Hippocampal formation (tissue), 2 donors: ENCODE measurements around the gene GHITM.
"Not testable (repeated sequence)": the region's sequence is repeated elsewhere in the genome, so short reads cannot be mapped to it uniquely, and the experiment has no call there.

ENCODE experiments used
- DNase-seq, 2 donors: peaks; one replicate each; lab custom pipeline; 2025; lab: John Stamatoyannopoulos, UW

Gene GHITM

DNA sequence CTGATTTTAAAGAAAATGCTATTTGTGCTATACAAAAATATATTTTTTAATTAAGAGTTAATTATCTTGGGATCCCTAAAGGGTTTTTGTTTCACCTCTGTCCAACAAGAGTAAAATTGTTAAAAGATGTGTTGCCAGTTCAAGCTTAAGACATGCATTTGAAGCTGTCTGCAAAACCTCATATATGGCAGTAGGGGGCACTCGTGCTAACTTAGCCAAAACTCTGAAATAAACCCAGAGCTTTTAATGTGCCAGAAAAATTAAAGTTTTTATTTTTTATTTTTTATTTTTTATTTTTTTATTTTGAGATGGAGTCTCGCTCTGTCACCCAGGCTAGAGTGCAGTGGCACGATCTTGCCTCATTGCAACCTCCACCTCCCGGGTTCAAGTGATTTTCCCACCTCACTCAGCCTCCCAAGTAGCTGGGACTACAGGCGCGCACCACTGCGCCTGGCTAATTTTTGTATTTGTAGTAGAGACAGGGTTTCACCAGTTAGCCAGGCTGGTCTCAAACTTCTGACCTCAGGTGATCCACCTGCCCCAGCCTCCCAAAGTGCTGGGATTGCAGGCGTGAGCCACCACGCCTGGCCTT is 8.8 kb downstream of the GHITM start:
- peak in 1 of 2 donors; percentile 31 for DNase-seq

DNA sequence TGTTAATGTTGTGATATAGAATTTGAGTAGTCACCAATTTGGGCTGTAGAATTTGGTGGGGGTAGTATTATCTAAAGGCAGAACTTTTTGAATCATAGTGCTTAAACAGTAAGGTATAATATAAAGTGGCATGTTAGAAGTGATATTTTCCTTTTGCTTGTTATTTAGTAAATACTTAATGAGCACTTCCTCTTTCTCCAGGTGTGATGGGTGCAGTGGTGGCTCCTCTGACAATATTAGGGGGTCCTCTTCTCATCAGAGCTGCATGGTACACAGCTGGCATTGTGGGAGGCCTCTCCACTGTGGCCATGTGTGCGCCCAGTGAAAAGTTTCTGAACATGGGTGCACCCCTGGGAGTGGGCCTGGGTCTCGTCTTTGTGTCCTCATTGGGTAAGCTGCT is 10.5 kb downstream of the GHITM start:
- DNase-seq = no peak

DNA sequence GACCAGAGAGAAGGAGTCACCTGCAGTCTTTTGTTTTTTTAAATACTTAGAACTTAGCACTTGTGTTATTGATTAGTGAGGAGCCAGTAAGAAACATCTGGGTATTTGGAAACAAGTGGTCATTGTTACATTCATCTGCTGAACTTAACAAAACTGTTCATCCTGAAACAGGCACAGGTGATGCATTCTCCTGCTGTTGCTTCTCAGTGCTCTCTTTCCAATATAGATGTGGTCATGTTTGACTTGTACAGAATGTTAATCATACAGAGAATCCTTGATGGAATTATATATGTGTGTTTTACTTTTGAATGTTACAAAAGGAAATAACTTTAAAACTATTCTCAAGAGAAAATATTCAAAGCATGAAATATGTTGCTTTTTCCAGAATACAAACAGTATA is 13.5 kb downstream of the GHITM start:
- no peak for DNase-seq

DNA sequence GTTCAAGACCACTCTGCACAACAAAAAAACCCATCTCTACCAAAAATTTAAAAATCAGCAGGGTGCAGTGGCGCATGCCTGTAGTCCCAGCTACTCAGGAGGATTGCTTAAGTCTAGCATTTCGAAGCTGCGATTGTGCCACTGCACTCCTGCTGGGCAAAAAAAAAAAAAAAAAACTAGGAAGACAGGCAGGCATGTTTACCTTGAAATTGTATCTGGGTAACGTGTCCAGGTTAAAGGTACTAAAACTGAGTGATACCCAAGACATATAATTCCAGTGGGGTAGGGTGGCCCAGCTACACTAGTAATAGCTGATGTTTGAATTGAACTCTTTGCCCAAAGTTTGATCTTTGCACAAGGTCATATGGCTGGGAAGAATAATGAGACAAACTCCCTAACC is 16.2 kb downstream of the GHITM start:
- DNase-seq = no peak

DNA sequence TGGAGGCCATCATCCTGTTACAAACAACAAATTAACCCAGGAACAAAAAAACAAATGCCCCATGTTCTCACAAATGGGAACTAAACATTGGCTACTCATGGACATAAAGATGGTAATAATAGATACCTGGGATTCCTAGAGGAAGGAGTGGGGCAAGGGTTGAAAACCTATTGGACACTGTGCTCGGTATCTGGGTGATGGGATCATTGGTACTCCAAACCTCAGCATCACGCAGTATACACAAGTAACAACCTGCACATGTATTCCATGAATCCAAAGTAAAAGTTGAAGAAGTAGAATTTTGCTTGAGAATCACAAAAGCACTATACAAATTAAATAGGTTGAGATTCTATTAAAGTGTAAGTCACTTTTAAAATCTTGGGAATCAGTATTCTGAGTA is 16.7 kb downstream of the GHITM start:
- no peak for DNase-seq

DNA sequence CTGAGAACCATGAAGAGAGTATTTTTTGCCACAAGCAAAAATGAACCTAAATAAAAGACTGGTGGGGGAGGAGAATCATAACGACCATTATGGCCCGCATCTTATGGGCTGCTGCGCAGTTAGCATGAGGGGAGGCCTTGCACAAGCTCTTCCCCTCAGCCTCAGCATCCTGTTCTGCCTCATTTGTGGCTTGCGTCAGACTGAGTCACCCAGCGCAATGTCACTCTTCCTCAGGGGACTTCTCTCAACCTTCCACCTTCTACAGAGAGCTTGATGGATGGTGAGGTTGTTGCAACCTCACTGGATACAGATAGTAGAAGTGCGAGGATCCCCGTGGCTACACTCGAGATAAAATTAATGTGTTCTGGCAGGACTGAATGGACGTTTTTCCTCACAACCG is 17.5 kb downstream of the GHITM start:
- no peak for DNase-seq

DNA sequence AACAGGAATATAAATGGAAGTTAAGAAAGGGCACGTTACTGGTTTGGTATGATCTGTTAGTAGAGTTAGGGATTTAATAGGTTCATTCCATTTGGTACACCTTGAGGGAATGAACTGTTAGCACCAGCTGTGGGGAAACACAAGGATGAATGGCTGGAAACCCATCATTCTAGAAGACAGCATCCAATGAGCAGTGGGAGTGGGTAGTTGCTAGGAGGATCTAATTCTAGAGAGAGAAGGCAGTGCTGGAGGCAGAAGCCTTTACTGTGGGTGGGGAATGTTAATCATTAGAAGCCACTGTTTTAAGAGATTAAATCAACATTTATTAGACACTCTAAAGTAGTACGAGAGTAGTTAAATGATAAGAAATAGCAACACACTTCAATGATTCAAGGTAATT is 18.8 kb downstream of the GHITM start:
- DNase-seq = no peak

DNA sequence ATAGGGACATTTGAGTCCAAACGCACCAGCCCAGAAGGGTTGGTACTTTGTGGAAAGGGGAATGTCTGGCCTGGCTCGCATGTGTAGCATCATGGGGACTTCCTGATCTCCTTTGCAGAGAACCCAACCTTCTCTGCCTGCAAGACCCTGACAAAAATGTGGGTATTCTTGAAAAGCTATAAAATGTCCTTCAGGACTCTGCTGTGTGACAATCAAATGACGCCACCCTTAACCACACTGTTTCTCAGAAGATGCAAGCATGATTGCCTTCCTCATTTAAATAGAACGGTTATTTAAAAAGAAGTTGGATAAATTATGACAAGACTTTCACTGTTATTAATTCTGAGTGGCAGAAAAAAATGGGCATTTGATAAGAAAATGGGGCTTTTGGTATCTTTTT is 19.2 kb downstream of the GHITM start:
- no peak for DNase-seq

DNA sequence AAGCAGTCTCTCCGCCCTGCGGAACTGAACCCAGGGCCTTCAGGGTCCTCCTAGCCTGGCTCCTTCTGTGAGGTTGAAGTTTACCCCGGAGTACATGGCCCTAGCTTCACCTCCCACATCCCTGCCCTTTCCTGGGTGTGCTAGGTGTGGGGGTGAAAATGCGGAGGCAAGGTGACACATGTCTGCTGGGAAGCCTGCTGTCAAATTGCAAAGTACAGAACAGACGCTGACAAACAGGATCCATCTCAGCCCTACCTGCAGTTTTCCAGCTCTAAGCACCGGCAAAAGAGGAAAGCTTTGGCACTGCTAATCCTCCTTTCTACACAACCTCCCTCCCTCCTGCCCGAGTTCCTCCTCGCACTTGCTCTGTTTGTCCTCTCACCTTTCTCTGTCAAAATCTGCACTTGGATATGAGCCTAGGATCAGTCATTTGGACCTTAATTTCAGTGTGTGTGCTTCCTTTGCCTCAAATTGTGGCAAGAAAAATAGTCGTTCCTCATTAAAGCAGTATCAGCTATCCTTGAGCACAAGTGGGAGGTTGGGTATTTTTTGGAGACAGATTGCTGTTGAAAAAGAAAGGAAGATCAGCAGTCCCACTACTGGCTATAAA is 19.9 kb downstream of the GHITM start:
- no peak for DNase-seq

DNA sequence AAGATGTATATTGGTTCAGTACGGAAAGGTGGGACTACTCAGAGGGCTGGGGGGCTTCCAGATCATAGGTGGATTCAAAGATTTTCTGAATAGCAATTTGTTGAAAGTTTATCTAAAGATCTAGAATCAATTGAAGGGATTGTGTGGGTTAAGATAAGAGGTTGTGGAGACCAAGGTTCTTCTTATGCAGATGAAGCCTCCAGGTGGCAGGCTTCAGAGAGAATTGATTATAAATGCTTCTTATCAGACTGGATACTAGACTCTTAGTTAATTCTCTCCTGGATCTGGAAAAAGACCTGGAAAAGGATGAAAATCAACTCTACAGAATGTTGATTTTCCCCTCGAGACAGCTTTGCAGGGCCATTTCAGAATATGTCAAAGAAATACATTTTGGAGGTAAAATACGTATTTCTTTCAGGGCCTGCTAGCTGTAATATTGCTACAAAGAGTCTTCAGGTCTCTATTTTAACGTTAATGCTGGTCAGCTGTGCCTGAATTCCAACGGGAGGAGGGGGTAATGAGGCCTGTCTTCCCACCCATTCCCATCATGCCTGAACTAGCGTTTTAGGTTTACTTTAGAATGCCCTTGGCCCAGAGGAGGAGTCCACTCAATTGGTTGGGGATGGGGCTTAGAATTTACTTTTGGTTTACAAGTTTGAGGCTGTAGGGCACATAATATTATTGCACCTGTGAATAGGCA is 21.5 kb downstream of the GHITM start:
- DNase-seq = no peak

DNA sequence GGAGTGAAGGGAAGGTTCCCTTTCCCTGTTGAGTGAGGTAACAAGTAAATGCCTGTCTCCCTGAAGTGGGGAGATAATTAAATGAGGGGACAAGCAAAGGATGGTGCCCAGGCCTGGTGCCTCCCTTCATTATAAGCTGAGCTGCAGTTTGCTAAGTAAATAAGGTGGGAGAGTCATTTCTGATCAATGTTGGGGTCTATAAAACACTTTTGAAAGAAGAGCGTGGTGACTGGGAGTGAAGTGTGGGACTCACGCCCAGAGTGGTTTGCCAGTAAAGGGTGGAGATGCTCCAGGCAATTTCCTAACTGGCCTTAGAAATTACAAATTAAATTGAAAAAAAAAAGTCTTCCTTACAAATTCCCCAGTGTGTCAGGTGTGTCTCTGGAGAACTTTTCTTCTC is 24.7 kb downstream of the GHITM start:
- no peak for DNase-seq

DNA sequence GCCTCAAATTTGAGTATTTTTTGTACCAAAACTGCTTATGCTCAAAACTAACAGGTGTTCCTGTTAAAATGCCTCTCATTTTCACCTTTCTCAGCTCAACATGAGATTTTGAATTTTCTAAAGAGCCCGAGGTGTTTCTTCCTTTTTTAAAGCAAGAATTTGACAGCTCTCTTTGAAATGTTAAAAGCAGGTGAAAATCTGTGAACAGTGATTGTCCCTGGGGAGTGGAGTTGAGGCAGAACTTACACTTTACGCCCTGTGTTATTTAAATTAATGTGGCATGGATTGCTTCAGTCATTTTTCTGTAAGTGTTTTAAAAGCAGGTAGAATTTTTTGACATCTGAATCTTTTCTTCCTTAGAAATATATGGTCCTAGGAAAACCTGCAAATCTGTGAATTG is 25.1 kb downstream of the GHITM start:
- DNase-seq = no peak

DNA sequence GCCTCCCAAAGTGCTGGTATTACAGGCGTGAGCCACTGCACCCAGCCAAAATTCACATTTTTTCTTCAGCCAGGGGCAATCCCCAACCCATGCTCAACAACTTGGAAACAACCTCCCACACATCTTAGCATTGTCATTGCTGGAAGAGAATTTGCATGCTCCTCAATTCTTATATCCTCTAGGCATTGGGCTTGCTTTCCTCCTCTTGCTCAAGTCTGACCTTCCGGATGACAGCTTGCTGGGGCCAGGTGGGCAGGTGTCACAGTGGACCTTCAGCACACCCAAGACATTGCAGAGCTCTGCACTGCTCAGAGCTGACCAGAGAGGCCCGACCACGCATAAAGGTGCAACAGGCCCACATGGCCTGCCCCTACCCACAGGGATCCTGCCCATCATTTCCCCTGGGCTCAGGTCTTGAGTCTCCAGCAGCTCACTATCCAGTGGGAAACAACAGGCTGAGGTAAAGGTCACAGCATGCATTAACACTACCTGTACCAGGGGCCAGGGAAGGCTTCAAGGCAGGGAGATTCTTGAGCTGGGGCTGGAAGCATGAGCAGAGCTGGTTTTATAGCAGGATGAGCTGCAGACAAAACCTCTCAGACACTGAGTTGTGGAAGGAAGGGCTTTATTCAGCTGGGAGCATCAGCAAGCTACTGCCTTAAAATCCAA is 27.4 kb downstream of the GHITM start:
- DNase-seq = no peak

DNA sequence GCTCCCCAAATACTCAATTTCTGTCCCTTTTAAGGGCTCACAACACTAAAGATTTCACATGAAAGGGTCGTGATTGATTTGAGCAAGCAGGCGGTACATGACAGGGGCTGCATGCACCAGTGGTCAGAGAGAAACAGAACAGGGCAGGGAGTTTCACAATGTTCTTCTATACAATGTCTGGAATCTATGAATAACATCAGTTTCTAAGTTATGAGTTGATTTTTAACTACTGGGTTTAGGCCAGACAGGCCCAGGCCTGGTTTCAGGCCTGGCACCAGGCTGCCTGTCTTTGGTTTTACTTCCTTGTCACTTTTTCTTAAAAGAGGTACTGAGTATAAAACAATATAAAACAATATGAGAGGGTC is 28.0 kb downstream of the GHITM start:
- not testable (repeated sequence) for DNase-seq

DNA sequence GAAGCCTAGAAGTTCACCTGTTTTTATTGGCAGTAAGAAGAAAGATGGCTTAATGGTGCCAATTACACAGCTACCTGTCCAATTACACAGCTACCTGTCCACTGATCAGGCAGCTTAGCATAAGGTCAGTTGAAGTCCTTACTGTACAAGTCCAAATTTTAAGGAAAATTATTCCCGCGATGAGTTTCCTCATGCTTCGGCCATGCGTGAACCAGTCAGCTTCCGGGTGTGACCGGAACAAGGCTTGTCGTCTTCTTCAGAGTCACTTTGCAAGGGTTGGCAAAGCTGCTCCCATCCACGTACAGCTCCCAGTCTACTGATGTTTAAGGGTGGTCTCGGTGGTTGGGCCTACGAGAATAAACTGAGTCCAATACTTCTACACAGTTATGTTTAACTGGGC is 29.1 kb downstream of the GHITM start:
- DNase-seq = not testable (repeated sequence)

DNA sequence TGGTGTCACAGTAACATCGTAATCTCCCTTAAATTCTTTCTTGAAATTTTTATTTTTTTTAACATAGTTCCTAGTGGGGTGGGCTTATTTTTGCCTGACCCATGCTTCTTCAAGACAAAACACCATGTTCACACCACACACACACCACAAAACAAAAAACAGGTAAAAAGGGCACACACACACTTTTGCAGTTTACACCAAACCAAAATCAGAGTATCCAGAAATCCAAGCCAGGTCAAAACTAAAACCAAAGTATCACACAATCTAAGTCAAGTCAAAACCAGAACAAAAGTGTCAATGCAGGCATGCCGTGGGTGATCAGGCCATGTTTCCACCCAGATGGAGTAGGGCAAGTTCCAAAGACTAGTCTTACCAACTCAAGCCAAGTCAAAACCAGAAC is 31.9 kb downstream of the GHITM start:
- DNase-seq = not testable (repeated sequence)

DNA sequence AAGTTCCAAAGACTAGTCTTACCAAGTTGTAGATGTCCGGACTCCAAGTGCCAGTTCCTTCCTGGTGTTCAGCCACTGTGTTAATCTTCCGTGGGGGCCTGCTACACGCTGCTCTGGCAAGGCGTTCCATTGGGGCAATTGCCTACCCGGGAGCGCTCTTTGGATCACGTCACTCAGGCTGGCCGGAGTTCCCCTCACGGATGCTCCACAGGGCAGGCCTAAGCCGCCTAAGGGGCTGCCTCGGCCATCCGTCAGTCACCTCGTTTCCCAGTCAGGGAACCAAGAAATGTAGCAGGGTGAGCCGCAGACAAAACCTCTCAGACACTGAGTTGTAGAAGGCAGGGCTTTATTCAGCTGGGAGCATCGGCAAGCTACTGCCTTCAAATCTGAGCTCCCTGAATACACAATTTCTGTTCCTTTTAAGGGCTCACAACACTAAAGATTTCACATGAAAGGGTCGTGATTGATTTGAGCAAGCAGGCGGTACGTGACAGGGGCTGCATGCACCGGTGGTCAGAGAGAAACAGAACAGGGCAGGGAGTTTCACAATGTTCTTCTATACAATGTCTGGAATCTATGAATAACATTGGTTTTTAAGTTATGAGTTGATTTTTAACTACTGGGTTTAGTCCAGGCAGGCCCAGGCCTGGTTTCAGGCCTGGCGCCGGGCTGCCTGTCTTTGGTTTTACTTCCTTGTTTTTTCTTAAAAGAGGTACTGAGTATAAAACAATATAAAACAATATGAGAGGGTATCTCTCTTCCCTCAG is 32.6 kb downstream of the GHITM start:
- DNase-seq = not testable (repeated sequence)

DNA sequence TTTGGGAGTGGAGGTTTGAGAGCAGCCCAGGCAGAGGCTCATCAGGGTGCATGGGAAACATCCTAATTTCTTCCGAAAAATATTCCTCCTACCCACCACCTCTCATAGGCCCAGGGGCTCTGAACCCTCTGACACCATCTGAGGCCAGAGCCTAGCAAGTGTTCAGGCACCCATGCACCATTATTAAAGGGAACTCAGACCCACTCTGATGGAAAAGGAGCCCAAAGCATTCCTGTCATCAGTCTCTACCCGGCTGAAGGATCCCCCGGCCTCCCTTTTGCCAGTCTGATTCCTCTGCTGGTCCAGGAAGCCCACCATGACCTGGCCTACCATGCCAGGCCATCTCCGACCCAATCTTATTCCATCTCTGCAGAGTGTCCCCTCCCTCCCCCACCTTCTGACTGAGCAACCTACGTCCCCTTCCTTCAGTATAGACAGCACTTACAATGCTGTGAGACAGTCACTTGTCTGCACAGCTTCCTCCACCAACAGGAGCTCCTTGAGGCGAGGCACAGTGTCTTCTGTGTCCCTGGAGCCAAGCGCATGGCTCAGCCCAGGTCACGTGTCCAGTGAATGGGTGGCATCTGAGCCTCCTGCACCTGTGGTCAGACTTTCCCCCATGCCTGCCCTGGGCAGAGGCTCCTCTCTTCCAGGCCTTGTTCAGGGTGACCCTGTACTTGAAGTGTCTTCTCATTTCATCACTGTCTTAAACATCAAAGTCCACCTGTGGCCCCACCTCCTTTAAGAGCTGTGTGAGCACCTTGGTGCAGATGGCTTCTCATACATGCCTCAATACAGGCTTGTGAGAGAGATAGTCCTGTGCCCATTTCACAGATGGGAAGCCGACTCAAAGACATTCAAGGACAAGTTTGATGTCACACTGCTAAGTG is 33.4 kb downstream of the GHITM start:
- no peak for DNase-seq

DNA sequence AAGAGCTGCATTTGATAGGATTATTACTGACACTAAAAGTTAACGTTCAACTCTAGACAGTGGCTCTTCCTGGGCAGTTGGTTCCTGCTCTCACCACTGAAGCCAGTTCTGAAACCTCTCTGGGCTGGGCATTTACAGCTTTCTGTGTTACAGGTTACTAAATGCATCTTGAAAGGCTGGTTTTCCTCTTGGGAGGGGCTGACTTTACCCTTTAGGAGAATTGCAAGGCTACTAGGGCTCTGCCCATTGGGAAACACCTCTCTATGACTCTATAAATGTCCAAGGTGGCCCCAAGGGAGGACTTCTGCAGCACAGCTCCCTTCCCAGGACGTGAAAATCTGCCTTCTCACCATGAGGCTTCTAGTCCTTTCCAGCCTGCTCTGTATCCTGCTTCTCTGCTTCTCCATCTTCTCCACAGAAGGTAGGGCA is 34.2 kb downstream of the GHITM start, which contains the start of gene GPR15LG:
Gene GPR15LG (plus strand): TSS at position 301 of the 429 bp plus-strand sequence. CDS start 51 bp downstream, at position 352.
- no peak for DNase-seq

DNA sequence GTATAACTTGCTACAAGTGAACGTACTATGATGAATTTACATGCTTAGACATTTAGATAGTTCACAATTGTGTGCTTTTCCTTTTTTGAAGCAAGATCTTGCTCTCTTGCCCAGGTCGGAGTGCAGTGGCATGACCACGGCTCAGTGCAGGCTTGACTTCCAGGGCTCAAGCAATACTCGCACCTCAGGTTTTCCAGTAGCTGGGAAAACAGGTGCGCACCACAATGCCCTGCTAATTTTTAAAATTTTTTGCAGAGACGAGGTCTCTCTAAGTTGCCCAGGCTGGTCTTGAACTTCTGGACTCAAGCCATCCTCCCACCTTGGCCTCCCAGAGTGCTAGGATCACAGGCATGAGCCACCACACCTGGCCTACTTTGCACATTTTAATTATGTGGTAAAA is 36.1 kb downstream of the GHITM start:
- no peak for DNase-seq

DNA sequence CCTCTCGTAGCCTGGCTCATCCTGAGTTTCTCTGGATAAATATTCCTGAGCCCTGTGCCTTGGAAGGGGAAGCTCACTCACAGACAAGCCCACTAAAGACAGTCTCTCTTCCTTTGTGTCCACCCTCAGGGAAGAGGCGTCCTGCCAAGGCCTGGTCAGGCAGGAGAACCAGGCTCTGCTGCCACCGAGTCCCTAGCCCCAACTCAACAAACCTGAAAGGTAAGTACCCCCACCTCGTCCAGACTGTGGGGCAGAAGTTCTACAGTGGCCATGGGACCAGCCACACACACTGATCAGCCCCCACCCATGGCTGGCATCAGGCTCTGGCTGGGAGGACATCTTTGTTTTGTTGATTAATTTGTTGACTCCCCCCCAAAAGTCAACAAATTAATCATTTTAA is 37.0 kb downstream of the GHITM start:
- DNase-seq = no peak
